ENCODE results near the gene ANXA3. TPM values are rescaled to one million over a fixed set of nuclear protein-coding genes. Genes with fewer than 3 reads are reported as not detected.

The ANXA3 gene
- polyA plus RNA-seq, 4 donors = 17.5 to 96.6 (median 53.3) TPM

DNA sequence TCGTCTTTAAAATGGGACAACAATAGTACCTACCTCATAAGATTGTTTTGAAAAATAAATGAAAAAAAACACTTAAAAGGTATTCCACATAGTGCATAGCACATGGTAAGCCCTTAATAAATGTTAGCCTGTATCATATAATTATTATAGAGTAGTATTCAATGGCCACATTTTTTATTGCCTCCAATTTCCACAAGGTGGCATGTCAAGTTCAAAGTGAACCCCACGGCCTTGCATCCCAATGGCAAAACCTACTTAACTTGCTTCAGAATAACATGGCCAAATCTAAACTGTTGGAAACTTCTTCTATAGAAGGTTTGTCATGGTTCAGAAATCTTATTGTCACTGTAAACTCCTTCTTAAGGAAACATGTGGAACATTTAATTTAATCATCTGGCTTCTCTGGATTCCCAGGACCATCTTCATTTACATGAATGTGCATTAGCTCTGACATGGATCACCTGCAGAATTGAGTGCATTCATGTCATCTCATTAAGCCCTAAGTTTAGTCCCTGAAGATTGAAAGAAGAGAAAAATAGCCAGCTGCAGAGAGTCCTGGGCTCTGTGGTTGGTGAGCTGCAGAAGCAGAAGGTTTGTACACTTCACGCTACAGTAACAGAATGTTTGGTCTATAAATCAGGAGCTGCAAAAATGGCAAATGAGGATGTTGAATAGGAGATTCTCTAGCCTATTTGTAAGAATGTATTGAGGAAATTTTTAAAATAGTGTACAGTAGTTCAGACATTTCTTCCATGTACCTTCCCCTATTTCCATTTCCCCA is 61.0 kb downstream of the ANXA3 start:
- FAIRE-seq = peak; percentile 81

DNA sequence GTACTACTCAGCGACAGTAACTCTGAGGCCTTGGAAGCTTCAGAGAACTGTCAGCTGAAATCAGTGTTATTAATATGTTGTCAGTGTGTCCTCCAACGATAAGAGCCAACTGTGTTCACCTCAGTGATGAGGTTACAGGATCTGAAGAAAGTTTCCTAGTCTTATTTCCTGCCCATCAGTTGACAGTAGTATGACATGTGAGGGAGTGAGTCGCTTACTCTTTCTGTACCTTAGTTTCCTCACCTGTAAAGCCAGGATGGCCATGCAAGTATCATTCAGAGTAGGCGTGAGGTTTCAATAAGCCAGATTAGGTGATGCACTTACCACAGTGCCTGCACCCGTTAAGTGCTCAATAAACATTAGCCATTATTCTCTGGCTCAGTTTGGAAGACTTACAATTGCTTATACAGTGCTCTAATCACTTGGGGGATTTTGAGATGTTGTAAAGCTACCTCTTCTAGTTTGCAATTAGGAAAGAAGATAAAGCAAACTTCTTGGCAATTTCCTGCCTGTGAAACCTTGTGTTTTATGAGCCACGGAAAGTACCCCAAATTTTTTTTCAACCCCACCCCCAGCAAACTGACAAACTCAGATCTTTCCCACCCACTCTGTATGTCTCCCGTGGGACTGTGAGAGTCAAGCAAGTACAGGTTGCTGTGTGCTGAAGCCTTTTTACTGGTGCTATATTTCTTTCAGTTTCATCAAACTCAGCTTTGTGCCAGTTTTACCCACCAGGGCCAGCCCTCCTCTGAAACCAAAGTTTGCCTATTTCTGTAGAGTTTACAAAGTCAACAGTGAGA is 62.2 kb downstream of the ANXA3 start:
- Histone ChIP-seq H3K4me3 (ENCODE audit: low read depth in 1 of 3, low read length in 3 of 3) (no peak overlapping the region), H3K27ac (ENCODE audit: low read depth in 1 of 3, low read length in 2 of 3) (peak overlapping the region in 1 of 3 donors; percentile 38), H3K9me3 (ENCODE audit: control insufficient read depth in 2 of 2, insufficient read depth in 1 of 2, low read depth in 1 of 2, low read length in 1 of 2) (no peaks in the 10 kb centered on the region), H3K4me1 (ENCODE audit: control insufficient read depth in 3 of 3, insufficient read depth in 2 of 3, low read depth in 1 of 3, low read length in 2 of 3) (peaks cover 0 to 40% (median 0%) of the 10 kb centered on the region in 3 donors), H3K36me3 (ENCODE audit: control insufficient read depth in 3 of 3, insufficient read depth in 2 of 3, low read depth in 1 of 3, low read length in 3 of 3) (peaks cover 0 to 3% (median 0%) of the 10 kb centered on the region in 3 donors), H3K27me3 (ENCODE audit: control insufficient read depth in 3 of 3, insufficient read depth in 3 of 3, low read length in 3 of 3) (no peaks in the 10 kb centered on the region)
- FAIRE-seq = no peak
- no peak for DNase-seq
- WGBS, 3 donors = 60 to 65% (median 63%) methylated on average over 7 of the region's 7 CpGs

More for the DNA sequence above, 61.0 kb downstream of the ANXA3 start:
- WGBS, 3 donors = 53 to 65% (median 61%) methylated on average over 3 of the region's 3 CpGs
- Histone ChIP-seq H3K36me3 (ENCODE audit: control insufficient read depth in 3 of 3, insufficient read depth in 2 of 3, low read depth in 1 of 3, low read length in 3 of 3) (peaks cover 0 to 3% (median 0%) of the 10 kb centered on the region in 3 donors), H3K27me3 (ENCODE audit: control insufficient read depth in 3 of 3, insufficient read depth in 3 of 3, low read length in 3 of 3) (no peaks in the 10 kb centered on the region), H3K9me3 (ENCODE audit: control insufficient read depth in 2 of 2, insufficient read depth in 1 of 2, low read depth in 1 of 2, low read length in 1 of 2) (no peaks in the 10 kb centered on the region), H3K4me3 (ENCODE audit: low read depth in 1 of 3, low read length in 3 of 3) (no peak overlapping the region), H3K27ac (ENCODE audit: low read depth in 1 of 3, low read length in 2 of 3) (no peak overlapping the region), H3K4me1 (ENCODE audit: control insufficient read depth in 3 of 3, insufficient read depth in 2 of 3, low read depth in 1 of 3, low read length in 2 of 3) (peaks cover 0 to 33% (median 0%) of the 10 kb centered on the region in 3 donors)
- peak; percentile 57 to 74 for DNase-seq

GRCh38 chr4:78616046-78616498 is 64.5 kb downstream of the ANXA3 start:
- Histone ChIP-seq H3K4me3 (ENCODE audit: low read depth in 1 of 3, low read length in 3 of 3) (no peak overlapping the region), H3K9me3 (ENCODE audit: control insufficient read depth in 2 of 2, insufficient read depth in 1 of 2, low read depth in 1 of 2, low read length in 1 of 2) (no peaks in the 10 kb centered on the region), H3K4me1 (ENCODE audit: control insufficient read depth in 3 of 3, insufficient read depth in 2 of 3, low read depth in 1 of 3, low read length in 2 of 3) (peaks cover 0 to 48% (median 0%) of the 10 kb centered on the region in 3 donors), H3K27ac (ENCODE audit: low read depth in 1 of 3, low read length in 2 of 3) (peak overlapping the region in 1 of 3 donors; percentile 68), H3K36me3 (ENCODE audit: control insufficient read depth in 3 of 3, insufficient read depth in 2 of 3, low read depth in 1 of 3, low read length in 3 of 3) (no peaks in the 10 kb centered on the region), H3K27me3 (ENCODE audit: control insufficient read depth in 3 of 3, insufficient read depth in 3 of 3, low read length in 3 of 3) (no peaks in the 10 kb centered on the region)
- FAIRE-seq (no peak), DNase-seq (no peak)
- WGBS, 3 donors = 77 to 87% (median 85%) methylated on average over 7 of the region's 7 CpGs

- 56 to 73% (median 59%) methylated on average over 1 of the region's 1 CpG for WGBS, 3 donors
- Histone ChIP-seq H3K9me3 (ENCODE audit: control insufficient read depth in 2 of 2, insufficient read depth in 1 of 2, low read depth in 1 of 2, low read length in 1 of 2) (no peaks in the 10 kb centered on the region), H3K27me3 (ENCODE audit: control insufficient read depth in 3 of 3, insufficient read depth in 3 of 3, low read length in 3 of 3) (no peaks in the 10 kb centered on the region), H3K4me1 (ENCODE audit: control insufficient read depth in 3 of 3, insufficient read depth in 2 of 3, low read depth in 1 of 3, low read length in 2 of 3) (peaks cover 0 to 58% (median 1%) of the 10 kb centered on the region in 3 donors), H3K4me3 (ENCODE audit: low read depth in 1 of 3, low read length in 3 of 3) (no peak overlapping the region), H3K36me3 (ENCODE audit: control insufficient read depth in 3 of 3, insufficient read depth in 2 of 3, low read depth in 1 of 3, low read length in 3 of 3) (no peaks in the 10 kb centered on the region), H3K27ac (ENCODE audit: low read depth in 1 of 3, low read length in 2 of 3) (peak overlapping the region in 1 of 3 donors; percentile 65)
- FAIRE-seq = no peak
- no peak for DNase-seq
Measured at GRCh38 chr4:78618436-78618835, 66.9 kb downstream of the ANXA3 start.

DNA sequence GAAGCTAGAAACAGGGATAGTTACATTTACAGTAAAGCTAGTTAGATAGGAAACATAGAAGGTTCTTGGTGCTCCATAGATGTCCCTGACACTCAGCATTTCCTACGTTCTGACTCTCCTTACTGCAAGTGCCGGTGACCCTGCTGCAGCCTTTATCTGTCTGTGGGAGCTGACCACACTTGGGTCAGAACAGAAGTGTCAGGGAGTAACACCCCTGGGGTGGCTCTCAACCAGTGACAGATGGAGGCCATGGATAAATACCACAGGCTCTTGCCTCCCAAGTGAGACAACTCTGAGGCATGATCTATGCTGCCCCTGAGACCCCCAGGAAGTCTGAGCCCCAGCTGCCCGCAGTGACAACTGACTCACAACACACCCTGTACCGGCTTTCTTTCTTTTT is 69.8 kb downstream of the ANXA3 start:
- WGBS, 3 donors = 75 to 86% (median 83%) methylated on average over 4 of the region's 4 CpGs
- H3K4me1 ChIP-seq (ENCODE audit: control insufficient read depth in 3 of 3, insufficient read depth in 2 of 3, low read depth in 1 of 3, low read length in 2 of 3) = peaks cover 0 to 57% (median 1%) of the 10 kb centered on the region in 3 donors
- FAIRE-seq (no peak), DNase-seq (no peak)
- H3K9me3 ChIP-seq (ENCODE audit: control insufficient read depth in 2 of 2, insufficient read depth in 1 of 2, low read depth in 1 of 2, low read length in 1 of 2) = no peaks in the 10 kb centered on the region
- no peaks in the 10 kb centered on the region for H3K36me3 ChIP-seq (ENCODE audit: control insufficient read depth in 3 of 3, insufficient read depth in 2 of 3, low read depth in 1 of 3, low read length in 3 of 3)
- no peaks in the 10 kb centered on the region for H3K27me3 ChIP-seq (ENCODE audit: control insufficient read depth in 3 of 3, insufficient read depth in 3 of 3, low read length in 3 of 3)
- peak overlapping the region in 1 of 3 donors; percentile 91 for H3K27ac ChIP-seq (ENCODE audit: low read depth in 1 of 3, low read length in 2 of 3)
- H3K4me3 ChIP-seq (ENCODE audit: low read depth in 1 of 3, low read length in 3 of 3) = no peak overlapping the region

DNA sequence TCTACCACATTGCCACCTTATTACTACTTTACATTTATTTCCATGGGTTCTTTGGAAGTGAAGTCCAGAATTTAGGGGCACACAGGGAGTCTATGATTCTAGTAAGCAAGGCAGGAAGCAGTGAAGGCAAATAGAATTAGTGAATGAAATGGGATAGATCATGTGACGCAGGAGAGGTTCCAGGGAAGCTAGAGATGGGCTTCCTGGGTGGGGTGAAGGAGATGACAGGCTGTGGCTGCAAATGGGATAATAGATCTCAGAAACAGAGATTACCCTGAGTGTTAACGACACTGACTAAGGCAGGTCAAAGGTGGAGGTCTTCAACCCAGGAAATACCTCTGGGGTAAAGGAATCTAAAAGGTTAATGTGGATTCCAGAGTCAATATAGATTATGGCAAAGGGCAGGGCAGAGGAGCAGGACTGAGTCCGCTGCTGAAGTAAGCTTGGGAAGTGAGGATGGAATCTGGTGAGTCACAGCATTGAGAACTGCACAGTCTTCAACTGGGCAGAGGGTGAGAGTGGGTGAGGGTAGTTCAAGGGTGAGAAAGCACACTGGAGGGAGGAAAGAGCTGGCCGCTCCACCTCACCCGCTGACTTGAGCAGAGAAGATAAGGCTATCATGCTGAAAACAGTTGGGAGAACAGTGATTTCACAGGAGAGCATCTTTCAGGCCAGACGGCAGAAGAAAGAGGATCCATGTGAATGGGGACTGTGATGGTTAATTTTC is 70.8 kb downstream of the ANXA3 start:
- Histone ChIP-seq H3K36me3 (ENCODE audit: control insufficient read depth in 3 of 3, insufficient read depth in 2 of 3, low read depth in 1 of 3, low read length in 3 of 3) (no peaks in the 10 kb centered on the region), H3K27me3 (ENCODE audit: control insufficient read depth in 3 of 3, insufficient read depth in 3 of 3, low read length in 3 of 3) (no peaks in the 10 kb centered on the region), H3K27ac (ENCODE audit: low read depth in 1 of 3, low read length in 2 of 3) (peak overlapping the region in 2 of 3 donors; percentile 42 to 91), H3K9me3 (ENCODE audit: control insufficient read depth in 2 of 2, insufficient read depth in 1 of 2, low read depth in 1 of 2, low read length in 1 of 2) (no peaks in the 10 kb centered on the region), H3K4me1 (ENCODE audit: control insufficient read depth in 3 of 3, insufficient read depth in 2 of 3, low read depth in 1 of 3, low read length in 2 of 3) (peaks cover 2 to 67% (median 4%) of the 10 kb centered on the region in 3 donors), H3K4me3 (ENCODE audit: low read depth in 1 of 3, low read length in 3 of 3) (no peak overlapping the region)
- FAIRE-seq (no peak), DNase-seq (peak; percentile 87 to 96)
- WGBS, 3 donors = 39 to 68% (median 47%) methylated on average over 6 of the region's 6 CpGs

GRCh38 chr4:78624048-78624447 is 72.5 kb downstream of the ANXA3 start:
- WGBS, 3 donors = 88 to 91% (median 91%) methylated on average over 7 of the region's 7 CpGs
- DNase-seq (peak in 1 of 2 donors; percentile 68), FAIRE-seq (no peak)
- Histone ChIP-seq H3K36me3 (ENCODE audit: control insufficient read depth in 3 of 3, insufficient read depth in 2 of 3, low read depth in 1 of 3, low read length in 3 of 3) (no peaks in the 10 kb centered on the region), H3K27me3 (ENCODE audit: control insufficient read depth in 3 of 3, insufficient read depth in 3 of 3, low read length in 3 of 3) (no peaks in the 10 kb centered on the region), H3K4me1 (ENCODE audit: control insufficient read depth in 3 of 3, insufficient read depth in 2 of 3, low read depth in 1 of 3, low read length in 2 of 3) (peaks cover 5 to 70% (median 6%) of the 10 kb centered on the region in 3 donors), H3K27ac (ENCODE audit: low read depth in 1 of 3, low read length in 2 of 3) (peak overlapping the region in 1 of 3 donors; percentile 39), H3K4me3 (ENCODE audit: low read depth in 1 of 3, low read length in 3 of 3) (no peak overlapping the region), H3K9me3 (ENCODE audit: control insufficient read depth in 2 of 2, insufficient read depth in 1 of 2, low read depth in 1 of 2, low read length in 1 of 2) (no peaks in the 10 kb centered on the region)

- Histone ChIP-seq H3K9me3 (ENCODE audit: control insufficient read depth in 2 of 2, insufficient read depth in 1 of 2, low read depth in 1 of 2, low read length in 1 of 2) (no peaks in the 10 kb centered on the region), H3K27me3 (ENCODE audit: control insufficient read depth in 3 of 3, insufficient read depth in 3 of 3, low read length in 3 of 3) (no peaks in the 10 kb centered on the region), H3K27ac (ENCODE audit: low read depth in 1 of 3, low read length in 2 of 3) (peak overlapping the region in 1 of 3 donors; percentile 39), H3K4me1 (ENCODE audit: control insufficient read depth in 3 of 3, insufficient read depth in 2 of 3, low read depth in 1 of 3, low read length in 2 of 3) (peaks cover 5 to 74% (median 6%) of the 10 kb centered on the region in 3 donors), H3K36me3 (ENCODE audit: control insufficient read depth in 3 of 3, insufficient read depth in 2 of 3, low read depth in 1 of 3, low read length in 3 of 3) (no peaks in the 10 kb centered on the region), H3K4me3 (ENCODE audit: low read depth in 1 of 3, low read length in 3 of 3) (no peak overlapping the region)
- WGBS, 3 donors = 65 to 81% (median 79%) methylated on average over 2 of the region's 2 CpGs
- FAIRE-seq (no peak), DNase-seq (no peak)
Measured at GRCh38 chr4:78625073-78625472, 73.5 kb downstream of the ANXA3 start.
